ENCODE data around the gene CA7.
A peak's percentile ranks its signal among the peaks of the same experiment; 100 is the strongest.

CA7 gene

DNA sequence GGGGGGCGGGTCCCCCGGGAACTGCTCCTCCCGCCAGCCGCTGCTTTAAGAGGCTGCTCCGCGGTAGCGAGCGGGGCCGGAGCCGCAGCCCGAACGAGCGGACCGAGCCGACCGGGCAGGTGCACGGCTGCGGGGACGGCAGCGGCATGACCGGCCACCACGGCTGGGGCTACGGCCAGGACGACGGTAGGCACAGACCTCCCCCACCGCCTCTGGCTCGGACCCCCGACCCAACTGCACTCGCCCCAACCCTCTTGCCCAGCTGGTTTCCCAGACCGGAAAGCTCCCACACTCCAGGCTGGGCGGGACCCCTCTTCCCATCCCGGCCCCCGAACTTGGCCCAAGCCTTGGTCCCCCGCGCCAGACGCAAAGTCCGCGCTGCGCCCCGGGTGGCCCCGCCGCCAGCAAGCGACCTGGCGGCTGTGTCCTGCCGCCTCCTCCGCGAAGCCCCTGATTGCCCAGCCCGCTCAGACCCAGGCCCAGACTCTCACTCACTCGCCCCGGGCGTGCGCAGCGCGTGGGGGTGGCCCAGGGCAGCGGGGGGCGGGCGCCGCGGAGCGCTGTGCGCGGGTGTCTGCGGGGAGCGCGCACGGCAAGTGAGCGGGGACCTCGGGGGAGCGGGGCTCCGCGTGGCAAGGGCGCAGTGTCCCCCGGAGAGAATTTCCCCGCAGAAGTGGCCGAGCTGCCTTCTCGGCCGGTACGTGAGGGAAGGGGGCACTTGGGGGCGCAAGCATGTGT lies at the start of gene CA7:
TSS of gene CA7 (plus strand) at position 73 of the 738 bp plus-strand sequence. CDS start at position 147, 74 bp downstream.
- DNase-seq = no peak

DNA sequence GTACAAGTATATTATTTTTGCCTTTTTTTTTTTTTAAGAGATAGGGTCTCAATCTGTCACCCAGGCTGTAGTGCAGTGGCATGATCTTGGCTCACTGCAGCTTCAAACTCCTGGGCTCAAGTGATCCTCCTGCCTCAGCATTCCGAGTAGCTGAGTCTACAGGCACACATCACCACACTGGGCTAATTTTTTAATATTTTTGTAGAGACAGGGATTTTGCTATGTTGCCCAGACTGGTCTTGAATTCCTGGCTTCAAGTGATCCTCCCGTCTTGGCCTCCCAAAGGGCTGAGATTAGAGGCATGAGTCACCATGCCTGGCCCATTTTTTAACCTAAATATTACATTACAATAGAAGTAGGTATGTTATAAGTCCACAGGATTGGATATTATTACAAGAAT lies 46.1 kb upstream of the CA7 start:
- no peak for DNase-seq

- no peak for DNase-seq
Observed at GRCh38 chr16:66800856-66801255, 43.4 kb upstream of the CA7 start.

GRCh38 chr16:66801320-66802105 lies 42.7 kb upstream of the CA7 start, which contains the start of gene TERB1:
TERB1 (minus strand) TSS chr16:66801584; CDS start chr16:66796798, 4,786 bp downstream.
- no peak for DNase-seq

DNA sequence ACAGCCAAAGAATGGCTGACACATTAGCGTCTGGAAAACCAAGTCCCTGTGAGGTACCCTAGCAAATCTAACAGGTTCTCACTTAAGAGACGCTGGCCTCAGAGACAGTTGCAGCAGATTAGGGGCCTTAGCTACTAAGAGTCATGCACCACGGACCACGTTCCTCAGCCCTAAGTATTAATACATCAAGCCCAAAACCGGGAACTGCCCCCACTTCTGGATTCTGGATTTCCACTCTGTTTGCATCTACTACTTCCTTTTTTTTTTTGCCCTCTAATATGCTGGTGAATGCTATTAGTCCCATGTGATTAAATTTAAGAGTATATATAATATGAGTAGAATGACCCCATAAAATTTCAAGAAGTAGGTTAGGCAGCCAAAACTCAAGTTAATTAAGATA lies 42.1 kb upstream of the CA7 start:
- DNase-seq = no peak

DNA sequence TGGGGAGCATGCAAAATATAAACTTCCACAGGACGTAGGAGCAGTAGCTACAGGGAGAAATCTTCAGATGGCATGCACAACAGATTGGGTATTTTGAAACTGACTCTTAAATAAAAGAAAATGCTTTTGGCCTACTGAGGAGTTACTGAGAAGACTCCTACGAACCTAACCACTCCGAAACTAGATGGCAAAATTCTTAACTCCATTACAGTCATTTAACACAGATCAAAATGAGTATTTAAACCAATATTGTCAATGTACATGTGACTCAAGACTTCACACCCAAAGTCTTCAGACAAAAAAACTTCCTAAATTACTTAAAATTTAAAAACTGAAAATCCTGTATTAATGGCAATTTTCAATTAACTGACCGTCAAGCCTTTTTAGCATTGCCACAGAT lies 34.4 kb upstream of the CA7 start:
- no peak for DNase-seq

DNA sequence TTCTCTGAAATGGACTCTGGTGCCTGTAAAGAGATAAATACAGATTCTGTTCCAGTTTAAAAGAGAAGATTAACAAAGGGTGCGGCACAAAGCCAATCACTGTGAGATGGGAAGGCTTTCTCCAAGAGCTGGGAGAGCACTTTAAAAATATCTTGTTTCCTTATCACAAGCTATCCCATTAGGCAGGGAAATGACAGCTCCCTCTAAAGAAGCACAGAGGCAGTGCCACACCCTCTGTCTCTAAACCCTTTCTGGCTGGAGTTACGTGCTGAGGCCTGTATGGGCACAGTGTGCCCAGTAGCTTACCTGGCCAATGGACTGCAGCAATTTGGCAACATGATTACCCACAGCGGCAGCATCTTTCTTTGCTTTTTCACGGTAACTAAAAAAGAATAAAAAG lies 33.8 kb upstream of the CA7 start:
- no peak for DNase-seq

DNA sequence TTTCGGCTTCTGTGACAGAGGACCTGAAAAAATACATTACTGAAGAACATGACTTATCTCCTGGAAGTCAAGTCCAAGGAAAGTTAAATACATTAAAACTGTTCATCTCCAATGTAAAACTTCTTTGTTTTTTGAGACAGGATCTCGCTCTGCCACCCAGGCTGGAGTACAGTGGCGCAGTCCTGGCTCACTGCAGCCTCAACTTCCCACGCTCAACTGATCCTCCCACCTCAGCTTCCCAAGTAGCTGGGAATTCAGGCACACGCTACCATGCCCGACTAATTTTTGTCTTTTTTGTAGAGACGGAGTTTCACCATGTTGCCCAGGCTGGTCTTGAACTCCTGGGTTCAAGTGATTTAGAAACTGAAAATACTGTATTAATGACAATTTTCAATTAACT lies 33.2 kb upstream of the CA7 start:
- DNase-seq = no peak

- no peak for DNase-seq
Observed at GRCh38 chr16:66814734-66815133, 29.5 kb upstream of the CA7 start.

- DNase-seq = no peak
Observed at GRCh38 chr16:66824006-66824405, 20.2 kb upstream of the CA7 start.

- DNase-seq = peak; percentile 89
Observed at GRCh38 chr16:66830422-66831404, 13.5 kb upstream of the CA7 start, which contains the start of gene NAE1. NAE1 (minus strand) TSS chr16:66830976; CDS start chr16:66830899, 77 bp downstream.

DNA sequence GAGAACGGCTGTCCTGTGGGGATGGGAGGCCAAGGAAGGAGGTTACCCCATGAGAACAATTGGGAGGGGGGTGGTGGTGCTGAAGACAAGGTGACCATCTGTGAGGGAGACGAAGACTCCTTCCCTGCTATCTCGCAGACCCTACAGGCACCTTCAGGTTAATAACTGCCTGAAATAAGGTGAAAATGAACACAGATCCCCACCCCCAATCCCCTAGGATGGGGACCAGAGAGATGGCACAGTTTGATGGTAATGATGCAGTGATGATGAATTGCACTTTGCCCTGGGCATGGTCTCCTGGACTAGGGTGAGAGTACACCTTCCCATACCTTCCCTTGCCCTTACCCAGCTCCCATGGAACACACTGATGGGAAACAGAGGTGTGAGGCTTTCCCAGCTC lies 12.0 kb upstream of the CA7 start:
- no peak for DNase-seq

DNA sequence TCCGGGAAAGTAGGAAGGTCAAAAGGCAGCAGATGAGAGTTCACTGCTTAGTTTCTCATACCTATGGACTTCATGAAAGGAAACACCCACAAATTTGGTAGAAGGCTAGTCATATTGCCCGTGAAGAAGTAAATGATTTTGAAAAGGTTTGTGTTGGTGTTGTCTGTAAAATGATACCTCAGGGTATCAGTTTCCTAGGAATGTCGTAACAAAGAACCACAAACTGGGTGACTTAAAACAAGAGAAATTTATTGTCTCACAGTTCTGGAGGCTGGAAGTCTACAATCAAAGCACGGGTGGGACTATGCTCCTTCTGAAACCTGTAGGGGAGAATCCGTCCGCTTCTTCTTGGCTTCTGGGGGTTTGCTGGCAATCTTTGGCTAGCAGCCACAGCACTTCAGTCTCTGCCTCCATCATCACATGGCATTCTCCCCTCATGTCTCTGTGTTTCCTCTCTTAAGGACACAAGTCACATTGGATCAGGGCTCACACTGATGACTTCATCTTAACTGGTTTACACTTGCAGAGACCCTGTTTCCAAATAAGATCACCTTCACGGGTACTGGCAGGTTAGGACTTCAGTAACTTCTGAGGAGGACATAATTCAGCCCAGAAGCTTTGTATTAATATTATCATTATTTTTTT lies 11.4 kb upstream of the CA7 start:
- no peak for DNase-seq

- no peak for DNase-seq
Observed at GRCh38 chr16:66834746-66835145, 9.5 kb upstream of the CA7 start.

DNA sequence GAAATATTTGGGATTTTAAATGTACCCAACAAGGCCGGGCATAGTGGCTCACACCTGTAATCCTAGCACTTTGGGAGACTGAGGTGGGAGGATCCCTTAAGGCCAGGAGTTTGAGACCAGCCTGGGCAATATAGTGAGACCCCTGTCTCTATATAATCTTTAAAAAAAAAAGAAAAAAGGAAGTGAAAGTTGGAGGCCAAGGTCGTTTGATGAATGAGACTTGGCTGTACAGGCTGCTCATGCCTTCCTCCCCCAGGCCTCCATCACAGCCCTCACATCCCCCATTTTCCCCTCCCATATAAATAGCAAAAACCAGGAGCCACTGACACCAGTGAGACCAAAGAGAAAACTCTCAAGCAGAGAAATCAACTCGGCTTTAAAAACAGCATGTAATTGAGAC lies 3.3 kb upstream of the CA7 start:
- DNase-seq = no peak

- no peak for DNase-seq
Observed at GRCh38 chr16:66841366-66841765, 2.8 kb upstream of the CA7 start.

- no peak for DNase-seq
Observed at GRCh38 chr16:66842765-66843164, 1.4 kb upstream of the CA7 start.

DNA sequence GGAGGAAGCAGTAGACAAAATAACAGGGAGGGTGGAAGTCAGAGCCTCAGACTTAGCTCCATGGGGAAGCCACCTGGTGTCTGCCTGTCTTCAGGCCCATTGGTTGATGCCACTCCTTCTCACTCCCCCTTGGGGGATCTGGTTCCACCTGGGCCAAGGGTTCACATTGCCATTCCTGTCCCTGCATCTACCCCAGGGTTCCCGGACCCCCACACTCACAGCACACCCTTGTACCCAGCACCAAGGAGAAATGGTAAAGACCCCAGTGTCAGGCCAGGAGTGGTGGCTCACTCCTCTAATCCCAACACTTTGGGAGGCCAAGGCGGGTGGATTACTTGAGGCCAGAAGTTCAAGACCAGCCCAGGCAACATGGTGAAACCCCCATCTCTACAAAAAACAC lies 1.0 kb upstream of the CA7 start:
- no peak for DNase-seq

GRCh38 chr16:66844009-66844341 lies 239 bp upstream of the CA7 start:
- no peak for DNase-seq

DNA sequence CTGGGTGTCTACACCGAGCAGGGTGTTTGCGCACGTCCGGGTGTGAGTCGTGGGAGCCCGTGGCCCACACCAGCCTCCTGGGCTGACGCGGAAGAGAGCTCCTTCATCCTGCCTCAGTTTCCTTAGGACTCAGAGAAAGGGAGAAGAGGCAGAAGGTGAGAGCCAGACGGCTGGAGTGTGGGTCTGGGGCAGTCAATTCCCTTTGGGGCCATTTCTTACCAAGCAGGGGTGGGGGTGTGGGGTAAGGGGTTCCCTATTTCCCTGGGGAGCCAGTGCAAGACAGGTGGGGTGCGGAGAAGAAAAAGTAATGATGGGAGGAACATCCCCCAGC lies 831 bp downstream of the CA7 start:
- no peak for DNase-seq

- DNase-seq = no peak
Observed at GRCh38 chr16:66845791-66846221, 1.6 kb downstream of the CA7 start.

GRCh38 chr16:66846266-66846665 lies 2.1 kb downstream of the CA7 start:
- DNase-seq = no peak

GRCh38 chr16:66846831-66847230 lies 2.6 kb downstream of the CA7 start:
- DNase-seq = no peak

Measured in activated naive CD4-positive, alpha-beta T cell treated with Interleukin-2 at 50 U/mL for 16 hours (primary cell).